Ovary (tissue), 9 donors: ENCODE measurements around the gene STMND1. TPM values are rescaled to one million over a fixed set of nuclear protein-coding genes. Genes with fewer than 3 reads are reported as not detected.

ENCODE experiments used
- DNase-seq, 5 donors: peaks; one replicate each; pipeline ENCODE4 v3.0.0-alpha.2; 2019 to 2020
- H3K27ac ChIP-seq, 2 donors: fragments of 200-600 bp; one replicate each; pipeline versions ENCODE4 v1.5.1 to v1.8.0; 2019 to 2022
- H3K27me3 ChIP-seq: fragments of 200-600 bp; one replicate; pipeline ENCODE4 v1.8.0; 2022
- H3K36me3 ChIP-seq: fragments of 200-600 bp; sonication (generic); one replicate; pipeline ENCODE4 v1.5.1; 2019
- H3K4me1 ChIP-seq: one replicate; pipeline ENCODE4 v1.8.1; 2013; ENCODE audit warnings: mild to moderate bottlenecking, moderate library complexity; ENCODE audit not compliant: insufficient read depth
- H3K4me3 ChIP-seq: fragments of 200-600 bp; sonication (generic); one replicate; pipeline ENCODE4 v1.5.1; 2017
- H3K9me3 ChIP-seq, 2 donors: fragments of 200-600 bp in 1 of 2; sonication (generic) in 1 of 2; one replicate each; pipeline versions ENCODE4 v1.5.1 to v1.8.1; 2013 to 2019; ENCODE audit warnings: mild to moderate bottlenecking in 1 of 2, moderate library complexity in 1 of 2
- EP300 ChIP-seq: sonication (generic); formaldehyde crosslinking; IDR thresholded peaks from one replicate; pipeline ENCODE4 v1.6.1; 2017; ENCODE audit warnings: antibody characterized with exemption
- POLR2A ChIP-seq: fragments of 450-650 bp; IDR thresholded peaks from one replicate; pipeline ENCODE4 v1.6.1; 2017; ENCODE audit warnings: antibody characterized with exemption, mild to moderate bottlenecking, moderate library complexity
- WGBS, 3 donors: extraction: QIAGEN DNeasy Blood & Tissue Kit in 1 of 3; methylation state at CpG; one replicate each; pipeline versions ENCODE4 v1.1.5 to v1.1.7; 2013 to 2017; 5-methylcytosine and 5-hydroxymethylcytosine counted together
- intact Hi-C, 4 donors: fragments of 100-400 bp; cut with DNase I; formaldehyde crosslinking; loops; one replicate each; pipeline versions ENCODE4 v1.11.0 to v1.15.1; 2022 to 2023
- polyA plus RNA-seq, 2 donors: library from polyadenylated mRNA; stranded (reverse); fragments of 200-250 nt in 1 of 2; fragments of 350-450 nt in 1 of 2; fragmentation: Illumina TruSeq in 1 of 2; extraction: RNeasy Lipid Tissue Mini Kit (QIAGEN cat#74804) in 1 of 2; gene quantifications; one replicate each; pipeline ENCODE4 v1.2.3, GENCODE V29; 2013 to 2014
- total RNA-seq, 7 donors: library from RNA; depleted of rRNA in 2 of 7; stranded (reverse); fragments of >200 nt in 2 of 7; fragmentation: NEBNext Ultra II Directional in 3 of 7; extraction: Animal tissue kit (Norgen Biotek cat#: 25700) in 3 of 7; gene quantifications; one replicate each; pipeline versions ENCODE4 v1.1.0 to v1.2.4, GENCODE V29; 2016 to 2023
- TF ChIP-seq, protein P1 (sequence below), 3 donors: fragments of 450-650 bp in 2 of 3; fragments of 200-600 bp in 1 of 3; IDR thresholded peaks; one replicate each; pipeline versions ENCODE4 v1.5.1 to v1.8.0; 2016 to 2022; ENCODE audit warnings: antibody characterized with exemption in 3 of 3, mild to moderate bottlenecking in 1 of 3
- donor health status: DM: no; HTN: no; CAD: no; lungs with moderate emphysema.
- donor health status: DM: no; HTN: no; CAD: no.
- donor health status: Bipolar disorder and iron deficiency.
- donor health status: DM: yes; HTN: yes; CAD: no.
- donor health status: DM: no; HTN: no; CAD: no.
- donor health status: DM: yes; HTN: yes; CAD: no.

Gene STMND1
- total and polyA plus RNA-seq, 9 donors: 0.07 to 8.6 (median 0.70) TPM; not detected in 5

DNA sequence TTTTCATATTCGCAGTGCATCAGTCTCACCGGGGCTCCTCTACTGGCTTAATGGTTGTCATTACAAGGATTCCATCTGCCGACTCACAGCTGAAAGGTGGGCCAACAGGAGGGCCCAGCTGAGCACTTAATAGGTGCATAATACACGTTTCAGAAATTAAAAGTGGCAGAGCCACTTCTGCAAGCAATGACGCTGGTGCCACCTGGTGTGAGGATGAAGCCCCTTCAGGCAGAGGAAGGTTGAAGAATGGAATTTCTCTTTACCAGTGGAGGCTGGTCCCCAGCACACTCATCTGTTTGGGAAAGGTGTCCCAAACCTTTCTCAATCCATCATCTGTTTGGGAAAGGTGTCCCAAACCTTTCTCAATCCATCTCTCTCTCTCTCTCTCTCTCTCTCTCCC, 8.2 kb upstream of the STMND1 start:
- TF ChIP-seq, protein P1, sequence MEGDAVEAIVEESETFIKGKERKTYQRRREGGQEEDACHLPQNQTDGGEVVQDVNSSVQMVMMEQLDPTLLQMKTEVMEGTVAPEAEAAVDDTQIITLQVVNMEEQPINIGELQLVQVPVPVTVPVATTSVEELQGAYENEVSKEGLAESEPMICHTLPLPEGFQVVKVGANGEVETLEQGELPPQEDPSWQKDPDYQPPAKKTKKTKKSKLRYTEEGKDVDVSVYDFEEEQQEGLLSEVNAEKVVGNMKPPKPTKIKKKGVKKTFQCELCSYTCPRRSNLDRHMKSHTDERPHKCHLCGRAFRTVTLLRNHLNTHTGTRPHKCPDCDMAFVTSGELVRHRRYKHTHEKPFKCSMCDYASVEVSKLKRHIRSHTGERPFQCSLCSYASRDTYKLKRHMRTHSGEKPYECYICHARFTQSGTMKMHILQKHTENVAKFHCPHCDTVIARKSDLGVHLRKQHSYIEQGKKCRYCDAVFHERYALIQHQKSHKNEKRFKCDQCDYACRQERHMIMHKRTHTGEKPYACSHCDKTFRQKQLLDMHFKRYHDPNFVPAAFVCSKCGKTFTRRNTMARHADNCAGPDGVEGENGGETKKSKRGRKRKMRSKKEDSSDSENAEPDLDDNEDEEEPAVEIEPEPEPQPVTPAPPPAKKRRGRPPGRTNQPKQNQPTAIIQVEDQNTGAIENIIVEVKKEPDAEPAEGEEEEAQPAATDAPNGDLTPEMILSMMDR (IDR thresholded peaks at IDR 0.05): no peak
- no peak for TF ChIP-seq POLR2A
- no peak for TF ChIP-seq EP300
- Histone ChIP-seq H3K36me3 (no peaks in the 10 kb centered on the region), H3K9me3 (no peaks in the 10 kb centered on the region), H3K27ac (no peak overlapping the region), H3K4me1 (no peaks in the 10 kb centered on the region), H3K4me3 (no peak overlapping the region), H3K27me3 (no peaks in the 10 kb centered on the region)
- intact Hi-C loops: no loop called here
- no peak for DNase-seq
- 50 to 63% (median 58%) methylated on average over 5 of the region's 5 CpGs for WGBS, 3 donors

DNA sequence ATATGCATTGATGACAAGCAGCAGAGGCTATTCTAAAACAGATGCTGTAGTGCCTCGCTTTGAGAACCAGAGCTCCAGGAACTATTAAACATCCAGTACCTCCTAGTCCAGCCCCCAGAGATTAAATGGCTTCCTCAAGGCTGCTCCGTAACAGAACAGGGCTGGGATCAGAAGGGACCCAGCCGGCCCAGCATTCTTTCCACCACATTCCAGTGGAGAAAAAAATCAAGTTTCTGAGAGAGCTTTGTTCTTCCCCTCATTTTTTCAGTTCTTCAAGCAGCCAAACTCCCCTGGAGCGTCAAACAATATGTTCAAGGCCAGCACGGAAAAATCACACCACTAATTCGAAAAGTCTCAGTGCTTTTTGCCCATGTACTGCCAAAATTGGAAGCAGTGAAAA, 5.8 kb upstream of the STMND1 start:
- 5 to 26% (median 8%) methylated on average over 6 of the region's 6 CpGs for WGBS, 3 donors
- DNase-seq: no peak
- intact Hi-C loops: no loop called here
- Histone ChIP-seq H3K27ac (no peak overlapping the region), H3K9me3 (no peaks in the 10 kb centered on the region), H3K4me3 (no peak overlapping the region), H3K4me1 (no peaks in the 10 kb centered on the region), H3K27me3 (no peaks in the 10 kb centered on the region), H3K36me3 (no peaks in the 10 kb centered on the region)
- TF ChIP-seq POLR2A: no peak
- TF ChIP-seq, protein P1 (IDR thresholded peaks at IDR 0.05): no peak
- TF ChIP-seq EP300: no peak

DNA sequence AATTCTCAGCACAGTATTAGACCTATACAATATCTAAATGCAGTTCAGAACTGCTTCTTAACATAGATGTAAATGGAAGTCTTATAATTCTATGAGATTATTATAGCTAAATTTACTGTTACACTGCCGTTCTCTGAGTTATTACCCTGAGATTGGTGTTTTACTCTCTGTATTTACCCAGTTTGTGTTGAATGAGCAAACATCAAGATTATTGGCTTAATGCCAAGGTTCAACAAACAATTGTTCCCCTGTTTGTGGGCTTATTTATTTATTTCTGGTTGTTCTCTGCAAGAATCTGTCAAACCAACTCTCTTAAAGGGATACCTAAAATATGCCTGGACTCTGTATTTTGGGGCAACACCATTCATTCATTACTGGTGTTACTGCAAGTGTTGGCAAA, 5.2 kb upstream of the STMND1 start:
- Histone ChIP-seq H3K4me3 (no peak overlapping the region), H3K27ac (no peak overlapping the region), H3K9me3 (no peaks in the 10 kb centered on the region), H3K27me3 (no peaks in the 10 kb centered on the region), H3K36me3 (no peaks in the 10 kb centered on the region), H3K4me1 (no peaks in the 10 kb centered on the region)
- no peak for TF ChIP-seq EP300
- no peak for TF ChIP-seq POLR2A
- TF ChIP-seq, protein P1 (IDR thresholded peaks at IDR 0.05): no peak
- intact Hi-C loops: no loop called here
- no peak for DNase-seq
- WGBS, 3 donors: 19 to 41% (median 21%) methylated on average over 1 of the region's 1 CpG

DNA sequence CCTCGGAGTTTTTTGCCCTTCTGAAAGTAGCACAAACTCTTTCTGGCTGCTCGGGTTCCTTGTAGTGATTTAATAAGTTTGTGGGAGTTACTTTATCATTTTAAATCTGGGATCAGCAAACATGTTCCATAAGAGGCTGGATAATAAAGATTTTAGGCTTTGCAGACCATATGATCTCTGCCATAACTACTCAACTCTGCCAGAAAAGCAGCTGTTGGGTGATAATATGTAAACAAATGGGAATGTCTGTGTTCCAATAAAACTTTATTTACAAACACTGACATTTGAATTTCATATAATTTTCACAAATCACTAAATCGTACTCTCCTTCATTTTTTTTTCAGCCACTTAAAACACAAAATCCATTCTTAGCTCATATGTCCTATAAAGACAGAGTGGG, 3.9 kb upstream of the STMND1 start:
- H3K27me3 ChIP-seq: no peaks in the 10 kb centered on the region
- H3K27ac ChIP-seq: no peak overlapping the region
- no peaks in the 10 kb centered on the region for H3K9me3 ChIP-seq
- no peak for TF ChIP-seq EP300
- TF ChIP-seq, protein P1 (IDR thresholded peaks at IDR 0.05): no peak
- TF ChIP-seq POLR2A: no peak
- intact Hi-C loops: no loop called here
- 73 to 82% (median 76%) methylated on average over 3 of the region's 3 CpGs for WGBS, 3 donors
- peaks cover 2% of the 10 kb centered on the region for H3K4me1 ChIP-seq
- DNase-seq: no peak
- no peaks in the 10 kb centered on the region for H3K36me3 ChIP-seq
- no peak overlapping the region for H3K4me3 ChIP-seq

DNA sequence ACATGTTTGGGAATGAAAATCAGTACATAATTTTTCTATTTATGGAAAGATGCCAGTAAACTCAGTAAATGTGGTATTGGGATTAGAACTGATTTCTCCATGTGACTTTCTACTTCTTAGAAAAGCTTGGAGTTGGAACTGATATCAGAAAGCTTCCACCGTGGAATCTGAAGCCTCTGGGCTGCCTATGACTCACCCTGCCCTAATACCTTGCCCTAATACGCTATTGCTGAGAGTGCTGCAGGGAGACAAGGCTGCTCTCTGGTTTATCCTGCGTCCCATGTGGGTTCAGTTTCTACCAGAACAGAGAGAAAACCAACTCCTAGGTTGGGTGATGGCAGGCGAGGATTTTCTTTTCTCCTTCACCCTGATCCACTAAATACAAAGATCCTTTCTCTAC, 3.3 kb upstream of the STMND1 start:
- Histone ChIP-seq H3K27ac (no peak overlapping the region), H3K4me3 (no peak overlapping the region), H3K27me3 (no peaks in the 10 kb centered on the region), H3K36me3 (no peaks in the 10 kb centered on the region), H3K4me1 (peaks cover 2% of the 10 kb centered on the region), H3K9me3 (no peaks in the 10 kb centered on the region)
- no peak for DNase-seq
- TF ChIP-seq, protein P1 (IDR thresholded peaks at IDR 0.05): no peak
- no peak for TF ChIP-seq POLR2A
- TF ChIP-seq EP300: no peak
- intact Hi-C loops: no loop called here
- whole genome bisulfite sequencing, 3 donors: 51 to 64% (median 61%) methylated on average over 4 of the region's 4 CpGs
